SH-SY5Y (cell line): ENCODE results near the gene CDK7.

Experiments
- GATA2 ChIP-seq: IDR thresholded peaks from 2 replicates; pipeline ENCODE4 v1.6.1; 2011; ENCODE audit warnings: mild to moderate bottlenecking, low read depth, low read length
- GATA3 ChIP-seq: IDR thresholded peaks from 2 replicates; pipeline ENCODE4 v1.6.1; 2011; ENCODE audit warnings: low read depth, mild to moderate bottlenecking, low read length, moderate library complexity

GRCh38 chr5:69245031-69245430, 10.3 kb downstream of the CDK7 start:
- TF ChIP-seq GATA2: no peak
- no peak for TF ChIP-seq GATA3
